ENCODE data around the gene KRT73.

KRT73 gene

GRCh38 chr12:52618216-52618615, at the start of gene KRT73:
Gene KRT73, minus strand, starts transcription at chr12:52618559. Its CDS starts 35 bp downstream, at chr12:52618524.
- DNase-seq: no peak

GRCh38 chr12:52667931-52668330, 49.6 kb upstream of the KRT73 start:
- no peak for DNase-seq

DNA sequence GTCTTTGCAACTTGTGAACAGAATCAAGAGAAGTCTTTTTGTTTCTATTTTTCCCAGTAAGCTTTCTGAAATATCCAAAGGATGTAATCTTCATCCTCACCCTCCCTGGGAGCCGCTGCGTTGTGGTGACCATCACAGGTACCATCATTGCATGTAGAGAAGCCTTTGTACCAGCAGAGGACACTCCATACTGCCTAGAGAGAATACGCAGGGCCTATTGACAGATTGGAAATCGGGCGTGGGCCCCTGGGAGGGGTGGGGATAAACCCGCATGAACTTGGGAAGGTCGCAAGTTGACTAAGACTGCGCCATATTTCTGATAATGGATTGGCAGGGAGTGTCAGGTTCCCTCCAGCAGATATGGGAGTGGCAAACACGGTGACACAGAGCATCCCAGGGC, 49.1 kb upstream of the KRT73 start:
- DNase-seq: no peak

GRCh38 chr12:52666471-52666870, 48.1 kb upstream of the KRT73 start:
- DNase-seq: no peak

- no peak for DNase-seq
These were observed 45.1 kb upstream of the KRT73 start for GRCh38 chr12:52663420-52663819.

- no peak for DNase-seq
These were observed 44.5 kb upstream of the KRT73 start for GRCh38 chr12:52662918-52663229.

GRCh38 chr12:52662093-52662917, 43.9 kb upstream of the KRT73 start:
- DNase-seq: no peak

DNA sequence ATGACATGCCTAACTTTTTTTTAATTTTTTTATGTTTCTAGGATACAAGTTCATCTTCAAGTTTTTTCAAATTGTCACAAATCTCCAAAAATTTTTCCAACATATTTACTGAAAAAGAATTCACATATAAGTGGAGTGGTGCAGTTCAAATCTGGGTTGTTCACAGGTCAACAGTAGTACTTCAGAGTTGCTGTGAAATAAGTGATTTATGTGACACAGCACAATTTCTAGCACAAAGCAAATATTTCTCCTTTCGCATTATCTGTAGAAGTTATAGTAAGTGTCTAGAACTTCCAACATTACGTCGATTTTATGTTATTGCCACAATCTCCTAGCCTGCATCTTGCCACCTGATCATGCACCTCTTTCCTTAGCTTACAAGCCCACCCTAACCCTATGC, 43.3 kb upstream of the KRT73 start:
- DNase-seq: no peak

- no peak for DNase-seq
These were observed 42.7 kb upstream of the KRT73 start for GRCh38 chr12:52660934-52661499.

DNA sequence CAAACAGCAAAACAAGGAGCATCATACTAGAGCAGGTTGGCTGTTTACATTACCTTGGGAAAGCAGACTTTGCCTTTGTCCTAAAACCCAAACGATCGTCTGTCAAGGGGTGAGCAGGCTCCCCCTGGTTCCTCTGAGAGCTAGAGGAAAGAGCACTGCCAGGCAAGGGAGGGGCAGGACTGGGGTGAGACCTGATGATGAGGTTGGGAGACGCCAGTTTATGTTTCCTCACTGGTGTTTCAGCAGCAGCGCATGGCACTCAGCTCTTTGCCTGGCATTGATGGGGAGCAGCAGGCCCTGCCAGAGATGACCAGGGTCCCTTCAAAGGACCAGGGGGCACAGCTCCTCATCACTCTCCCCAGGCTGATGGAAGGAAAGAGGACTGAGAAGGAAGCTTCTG, 41.6 kb upstream of the KRT73 start:
- DNase-seq: no peak

DNA sequence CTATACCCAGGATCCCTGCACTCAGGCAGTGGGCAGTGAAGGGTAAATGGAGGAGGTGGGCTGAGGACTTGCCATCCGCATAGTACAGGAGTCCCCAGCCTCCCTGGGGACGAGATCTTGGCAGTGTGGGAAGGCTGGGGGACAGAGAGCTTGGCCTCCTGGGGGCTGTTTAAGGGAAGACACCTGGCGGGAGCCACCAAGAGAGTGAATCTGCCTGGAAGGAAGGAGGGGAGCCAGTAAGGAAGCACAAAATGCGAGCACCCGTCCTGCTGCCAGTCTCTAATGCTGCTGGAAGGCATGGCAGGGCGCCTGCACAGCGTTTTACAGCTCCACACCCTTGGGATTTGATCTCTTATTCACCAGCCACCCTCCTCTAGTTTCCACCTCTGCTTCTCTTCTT, 41.0 kb upstream of the KRT73 start:
- DNase-seq: no peak

- DNase-seq: no peak
These were observed 39.8 kb upstream of the KRT73 start for GRCh38 chr12:52658196-52658595.

- DNase-seq: no peak
These were observed 39.0 kb upstream of the KRT73 start for GRCh38 chr12:52657250-52657902.

DNA sequence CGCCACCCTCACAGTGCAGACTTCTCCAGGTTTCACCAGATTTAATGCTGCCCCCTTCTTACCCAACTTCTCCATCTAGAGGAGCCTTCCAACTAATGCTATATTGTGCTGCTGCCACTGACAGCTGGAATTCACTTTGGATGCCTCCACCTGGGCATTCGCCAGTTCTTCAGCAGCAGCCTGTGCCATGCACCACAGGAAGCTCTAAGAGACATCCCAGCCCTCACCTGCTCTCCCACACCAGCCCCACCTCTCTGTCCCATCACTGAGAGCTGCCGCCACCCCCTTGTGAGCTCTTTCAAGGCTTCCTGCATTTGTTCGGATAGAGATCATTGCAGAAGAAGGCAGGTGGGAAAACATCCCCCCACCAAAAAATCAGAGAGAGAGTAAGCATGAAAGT, 38.3 kb upstream of the KRT73 start:
- no peak for DNase-seq

- DNase-seq: no peak
These were observed 37.4 kb upstream of the KRT73 start for GRCh38 chr12:52655720-52656124.

GRCh38 chr12:52655251-52655650, 36.9 kb upstream of the KRT73 start:
- no peak for DNase-seq

GRCh38 chr12:52651726-52652261, 33.4 kb upstream of the KRT73 start, which contains the start of gene KRT2:
Gene KRT2, minus strand, starts transcription at chr12:52652211. Its CDS starts 69 bp downstream, at chr12:52652142.
- DNase-seq: no peak

- no peak for DNase-seq
These were observed 32.2 kb upstream of the KRT73 start for GRCh38 chr12:52650520-52651081.

GRCh38 chr12:52649066-52649465, 30.7 kb upstream of the KRT73 start:
- no peak for DNase-seq

GRCh38 chr12:52648012-52648550, 29.7 kb upstream of the KRT73 start:
- no peak for DNase-seq

DNA sequence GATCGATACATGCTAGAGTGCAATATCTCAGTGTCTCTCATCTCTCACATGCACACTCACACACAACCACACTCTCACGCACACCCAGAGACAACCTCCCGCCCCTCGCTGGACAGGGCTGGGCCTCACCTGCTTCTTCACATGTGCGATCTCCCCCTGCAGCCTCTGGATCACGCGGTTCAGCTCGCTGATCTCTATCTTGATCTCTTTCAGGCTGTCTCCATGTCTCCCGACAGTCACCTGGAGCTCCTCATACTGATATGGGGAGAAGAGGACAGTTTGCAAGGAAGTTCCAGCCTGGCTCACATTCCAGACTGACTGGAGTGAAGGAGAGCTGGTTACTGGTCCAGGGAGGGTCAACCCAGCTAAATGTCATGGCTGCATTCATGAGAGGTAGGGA, 29.2 kb upstream of the KRT73 start:
- DNase-seq: no peak

- no peak for DNase-seq
These were observed 28.3 kb upstream of the KRT73 start for GRCh38 chr12:52646613-52647012.

DNA sequence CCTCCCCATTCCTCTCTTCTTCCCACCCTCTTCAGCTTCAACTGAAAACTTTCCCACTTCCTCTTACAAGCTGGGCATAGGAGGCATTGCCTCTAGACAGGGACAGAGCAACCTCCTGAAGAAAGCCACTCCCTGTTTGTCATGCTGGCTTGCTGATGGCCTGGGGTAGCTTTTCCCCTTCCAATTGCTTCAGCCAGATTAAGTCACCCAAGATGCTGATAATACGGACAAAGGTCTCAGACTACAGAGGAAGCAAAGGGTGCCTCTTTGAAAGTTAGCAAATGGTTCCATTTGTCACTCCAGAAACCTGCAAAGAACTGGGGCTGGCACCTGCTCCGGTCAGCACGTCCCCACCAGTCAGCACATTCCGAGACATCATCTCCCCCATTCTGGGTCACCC, 27.6 kb upstream of the KRT73 start:
- DNase-seq: no peak

Measured in HCEC 1CT (cell line).